GM23338 (cell line): Measurements from ENCODE around the gene SENP3. TPM values are rescaled to one million over a fixed set of nuclear protein-coding genes. Genes with fewer than 3 reads are reported as not detected.

Experiments
- CREB1 ChIP-seq: fragments of 250-450 bp; sonication (Bioruptor Pico); IDR thresholded peaks from 2 replicates; pipeline ENCODE4 v1.5.0; 2020; ENCODE audit warnings: low read depth, mild to moderate bottlenecking, moderate library complexity
- CTCF ChIP-seq, 2 experiments: fragments of 200-600 bp in 1 of 2; sonication (generic) in 1 of 2; conservative IDR thresholded peaks; 2 replicates each; pipeline versions ENCODE4 v1.5.1 to v1.6.1; 2016 to 2017; ENCODE audit warnings: antibody characterized with exemption in 2 of 2, low read depth in 2 of 2, mild to moderate bottlenecking in 2 of 2, moderate library complexity in 1 of 2
- EZH2 ChIP-seq: fragments of 200-600 bp; sonication (generic); IDR thresholded peaks from one replicate; pipeline ENCODE4 v1.8.0; 2017; ENCODE audit warnings: antibody characterized with exemption, mild to moderate bottlenecking, low read depth; ENCODE audit not compliant: unreplicated experiment
- NANOG ChIP-seq: IDR thresholded peaks from 2 replicates; pipeline ENCODE4 v1.6.1; 2016; ENCODE audit warnings: antibody characterized with exemption, borderline replicate concordance
- POLR2AphosphoS5 ChIP-seq: IDR thresholded peaks from 2 replicates; pipeline ENCODE4 v1.6.1; 2016; ENCODE audit warnings: antibody characterized with exemption, low read depth
- STAT1 ChIP-seq: IDR thresholded peaks from one replicate; pipeline ENCODE4 v1.6.1; 2016; ENCODE audit warnings: antibody characterized with exemption; ENCODE audit not compliant: unreplicated experiment
- ZNF331 ChIP-seq: fragments of 250-450 bp; sonication (Bioruptor Pico); IDR thresholded peaks from 2 replicates; pipeline ENCODE4 v1.5.0; 2020; ENCODE audit warnings: low read depth, mild to moderate bottlenecking, moderate library complexity
- ZNF462 ChIP-seq: fragments of 250-450 bp; sonication (Bioruptor Pico); IDR thresholded peaks from 2 replicates; pipeline ENCODE4 v1.5.0; 2020; ENCODE audit warnings: mild to moderate bottlenecking, moderate library complexity
- polyA plus RNA-seq: library from polyadenylated mRNA; unstranded; fragments of >200 nt; fragmentation: Nextera tagmentation; extraction: Ambion mirVana; gene quantifications from 2 replicates; pipeline ENCODE4 v1.2.1, GENCODE V29; 2016
- total RNA-seq: library from RNA; depleted of rRNA; stranded (reverse); fragments of >200 nt; shearing (Covaris generic); gene quantifications from 2 replicates; pipeline ENCODE4 v1.2.3, GENCODE V29; 2014

SENP3 gene
- total and polyA plus RNA-seq, 2 experiments from 2014 or later, result 6.5 to 138 TPM

GRCh38 chr17:7562208-7562605, 488 bp downstream of the SENP3 start (continued):
- TF ChIP-seq ZNF462 (CRISPR knock-in tag), result no peak
- TF ChIP-seq EZH2, result no peak
- no peak for TF ChIP-seq CREB1 (CRISPR knock-in tag)
- no peak for TF ChIP-seq POLR2AphosphoS5
- no peak for TF ChIP-seq CTCF (conservative IDR thresholded peaks at IDR 0.05; ENCODE audit: low read depth in 2 of 2)
- TF ChIP-seq NANOG, result no peak
- TF ChIP-seq ZNF331 (CRISPR knock-in tag), result no peak
- TF ChIP-seq STAT1, result no peak
